HG03135 (cell line): ENCODE measurements around the gene GMNN.
A peak's percentile ranks its signal among the peaks of the same experiment; 100 is the strongest.
"Not testable (repeated sequence)": the region's sequence is repeated elsewhere in the genome, so short reads cannot be mapped to it uniquely, and the experiment has no call there.

Experiments
- ATAC-seq: cut with Tn5 transposase; IDR thresholded peaks from one replicate; pipeline ENCODE4 v1.9.1; 2021; ENCODE audit warnings: mild to moderate bottlenecking, moderate library complexity; ENCODE audit not compliant: unreplicated experiment

Gene GMNN

DNA sequence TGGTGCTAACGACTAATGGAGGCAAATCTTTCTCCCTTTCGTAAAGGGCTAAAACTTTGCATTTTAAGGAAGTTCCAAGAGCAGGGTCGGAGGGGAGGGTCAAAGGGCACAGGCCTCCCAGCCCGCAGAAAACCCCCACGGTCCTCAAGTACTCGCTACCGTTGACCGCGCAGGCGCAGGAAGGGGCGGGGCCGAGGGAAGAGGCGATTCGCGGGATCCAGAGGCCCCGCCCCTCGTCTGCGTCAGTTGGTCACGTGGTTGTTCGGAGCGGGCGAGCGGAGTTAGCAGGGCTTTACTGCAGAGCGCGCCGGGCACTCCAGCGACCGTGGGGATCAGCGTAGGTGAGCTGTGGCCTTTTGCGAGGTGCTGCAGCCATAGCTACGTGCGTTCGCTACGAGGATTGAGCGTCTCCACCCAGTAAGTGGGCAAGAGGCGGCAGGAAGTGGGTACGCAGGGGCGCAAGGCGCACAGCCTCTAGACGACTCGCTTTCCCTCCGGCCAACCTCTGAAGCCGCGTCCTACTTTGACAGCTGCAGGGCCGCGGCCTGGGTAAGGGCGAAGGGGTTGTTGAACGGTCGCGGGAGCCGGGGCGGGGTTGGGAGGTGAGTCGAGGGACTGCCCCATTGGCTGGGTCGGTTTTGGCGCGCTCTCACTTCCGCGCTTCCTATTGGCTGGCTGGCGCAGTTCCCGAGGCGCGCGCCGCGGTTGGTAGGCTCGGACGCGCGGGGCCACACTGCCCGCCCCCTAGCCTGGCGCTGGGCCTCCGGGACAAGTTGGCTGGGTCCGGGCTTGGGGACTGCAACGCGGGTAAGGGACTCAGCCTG lies at the start of gene GMNN:
Gene GMNN, plus strand, starts transcription at position 242 of the 824 bp plus-strand sequence. CDS start 2,310 bp downstream, outside the sequence.
- ATAC-seq = peak; percentile 91

DNA sequence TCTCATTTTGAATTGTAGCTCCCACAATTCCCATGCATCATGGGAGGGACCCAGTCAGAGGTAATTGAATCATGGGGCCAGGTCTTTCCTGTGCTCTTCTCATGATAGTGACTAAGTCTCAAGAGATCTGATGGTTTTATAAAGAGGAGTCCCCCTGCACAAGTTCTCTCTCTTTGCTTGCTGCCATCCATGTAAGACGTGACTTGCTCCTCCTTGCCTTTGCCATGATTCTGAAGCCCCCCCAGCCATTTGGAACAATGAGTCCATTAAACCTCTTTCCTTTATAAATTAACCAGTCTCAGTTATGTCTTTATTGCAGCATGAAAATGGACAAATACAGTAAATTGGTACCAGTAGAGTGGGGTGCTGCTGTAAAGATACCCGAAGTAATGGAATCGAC lies 44.1 kb upstream of the GMNN start:
- not testable (repeated sequence) for ATAC-seq

DNA sequence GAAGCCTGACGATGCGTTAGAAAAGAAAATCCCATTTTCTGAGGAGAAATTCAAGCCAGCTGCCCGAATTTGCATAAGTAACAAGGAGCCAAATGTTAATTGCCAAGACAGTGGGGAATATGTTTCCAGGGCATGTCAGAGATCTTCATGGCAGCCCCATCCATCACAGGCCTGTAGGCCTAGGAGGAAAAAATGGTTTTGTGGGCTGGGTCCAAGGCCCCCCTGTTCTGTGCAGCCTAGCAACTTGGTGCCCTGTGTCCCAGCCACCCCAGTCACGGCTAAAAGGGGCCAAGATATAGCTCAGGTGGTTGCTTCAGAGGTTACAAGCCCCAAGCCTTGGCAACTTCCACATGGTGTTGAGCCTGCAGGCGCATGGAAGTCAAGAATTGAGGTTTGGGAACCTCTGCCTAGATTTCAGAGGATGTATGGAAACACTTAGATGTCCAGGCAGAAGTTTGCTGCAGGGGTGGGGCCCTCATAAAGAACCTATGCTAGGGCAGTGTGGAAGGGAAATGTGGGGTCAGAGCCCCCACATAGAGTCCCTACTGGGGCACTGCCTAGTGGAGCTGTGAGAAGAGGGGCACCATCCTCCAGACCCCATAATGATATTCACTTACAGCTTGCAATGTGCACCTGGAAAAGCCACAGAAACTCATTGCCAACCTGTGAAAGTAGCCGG lies 43.1 kb upstream of the GMNN start:
- not testable (repeated sequence) for ATAC-seq

DNA sequence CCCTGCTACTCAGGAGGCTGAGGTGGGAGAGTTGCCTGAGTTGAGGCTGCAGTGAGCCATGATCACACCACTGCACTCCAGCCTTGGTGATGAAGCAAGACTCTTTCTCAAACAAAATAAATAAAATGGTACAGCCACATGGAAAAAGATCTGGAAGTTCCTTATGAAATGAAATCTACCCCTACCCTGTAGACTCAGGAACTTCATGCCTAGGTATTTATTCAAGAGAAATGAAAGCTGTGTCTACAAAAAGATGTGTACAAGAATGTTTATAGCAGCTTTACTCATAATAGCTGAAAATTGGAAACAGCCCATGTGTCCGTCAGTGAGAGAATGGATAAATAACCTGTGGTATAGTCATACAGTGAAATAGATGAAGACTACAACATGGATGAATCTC lies 40.6 kb upstream of the GMNN start:
- no peak for ATAC-seq

DNA sequence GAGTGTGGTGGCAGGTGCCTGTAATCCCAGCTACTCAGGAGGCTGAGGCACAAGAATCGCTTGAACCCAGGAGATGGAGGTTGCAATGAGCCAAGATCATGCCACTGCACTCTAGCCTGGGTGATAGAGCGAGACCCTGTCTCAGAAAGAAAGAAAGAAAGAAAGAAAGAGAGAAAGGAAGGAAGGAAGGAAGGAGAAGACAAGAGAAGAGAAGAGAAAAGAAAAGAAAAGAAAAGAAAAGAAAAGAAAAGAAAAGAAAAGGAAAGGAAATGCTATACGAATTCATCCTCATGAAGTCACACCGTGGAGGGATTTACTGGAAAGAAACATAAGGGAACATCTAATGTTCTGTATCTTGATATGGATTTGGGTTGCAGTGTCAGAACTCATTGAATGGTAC lies 40.0 kb upstream of the GMNN start:
- ATAC-seq = not testable (repeated sequence)

DNA sequence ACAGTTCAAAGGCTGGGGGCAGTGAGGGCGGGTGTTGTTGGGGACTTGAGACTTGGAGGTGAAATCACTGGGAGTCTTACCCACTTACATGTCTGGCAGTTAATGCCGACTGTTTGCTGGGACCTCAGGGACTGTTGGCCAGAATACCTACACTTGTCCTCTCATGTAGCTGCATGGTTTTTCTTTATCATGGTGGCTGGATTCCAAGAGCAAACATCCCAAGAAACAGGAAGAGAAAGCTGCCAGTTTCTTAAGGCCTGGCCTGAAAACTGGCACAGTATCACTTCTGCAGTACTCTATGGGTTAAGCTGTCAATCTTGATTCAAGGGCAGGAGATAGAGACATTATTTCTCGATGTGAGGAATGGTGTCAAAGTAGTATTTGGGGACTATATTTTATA lies 36.0 kb upstream of the GMNN start:
- no peak for ATAC-seq

DNA sequence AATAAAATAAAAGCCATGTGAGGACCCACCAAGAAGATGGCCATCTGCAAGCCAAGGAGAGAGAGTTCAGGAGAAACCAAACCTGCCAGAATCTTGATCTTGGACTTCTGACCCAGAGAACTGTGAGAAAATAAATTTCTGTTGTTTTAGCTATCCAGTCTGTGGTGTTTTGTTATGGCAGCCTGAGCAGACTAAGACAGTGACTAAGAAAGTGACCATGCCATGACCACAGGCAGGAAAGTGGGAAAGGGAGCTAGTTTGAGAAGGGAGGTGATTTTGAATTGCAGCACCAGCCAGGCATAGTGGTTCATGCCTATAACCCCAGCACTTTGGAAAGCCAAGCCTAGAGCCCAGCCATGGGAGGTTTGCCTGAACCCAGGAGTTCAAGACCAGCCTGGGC lies 33.9 kb upstream of the GMNN start:
- ATAC-seq = no peak

DNA sequence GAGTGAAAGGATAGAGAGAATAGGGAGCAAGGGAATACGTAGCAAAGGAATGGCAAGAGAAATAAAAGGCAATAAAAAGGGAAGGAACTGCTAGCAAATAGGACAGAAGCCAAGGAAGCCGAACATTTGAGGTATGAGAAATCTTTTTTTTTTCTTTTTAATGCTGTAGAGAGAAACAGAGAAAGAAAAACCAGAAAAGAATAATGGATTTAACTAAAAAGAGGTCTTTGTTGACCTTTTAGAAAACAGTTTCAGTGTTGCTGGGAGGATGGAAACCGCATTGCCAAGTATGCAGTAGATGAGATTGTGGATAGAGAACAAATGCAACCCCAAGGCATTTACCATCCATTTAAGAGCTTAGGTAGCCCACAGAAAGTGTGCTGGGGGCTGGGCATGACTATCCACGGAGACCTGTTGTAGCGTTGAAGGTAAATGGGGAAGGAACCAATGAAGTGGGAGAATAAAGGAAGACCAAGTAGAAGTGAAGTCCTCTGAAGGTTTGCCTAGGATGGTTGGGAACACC lies 32.5 kb upstream of the GMNN start:
- no peak for ATAC-seq

DNA sequence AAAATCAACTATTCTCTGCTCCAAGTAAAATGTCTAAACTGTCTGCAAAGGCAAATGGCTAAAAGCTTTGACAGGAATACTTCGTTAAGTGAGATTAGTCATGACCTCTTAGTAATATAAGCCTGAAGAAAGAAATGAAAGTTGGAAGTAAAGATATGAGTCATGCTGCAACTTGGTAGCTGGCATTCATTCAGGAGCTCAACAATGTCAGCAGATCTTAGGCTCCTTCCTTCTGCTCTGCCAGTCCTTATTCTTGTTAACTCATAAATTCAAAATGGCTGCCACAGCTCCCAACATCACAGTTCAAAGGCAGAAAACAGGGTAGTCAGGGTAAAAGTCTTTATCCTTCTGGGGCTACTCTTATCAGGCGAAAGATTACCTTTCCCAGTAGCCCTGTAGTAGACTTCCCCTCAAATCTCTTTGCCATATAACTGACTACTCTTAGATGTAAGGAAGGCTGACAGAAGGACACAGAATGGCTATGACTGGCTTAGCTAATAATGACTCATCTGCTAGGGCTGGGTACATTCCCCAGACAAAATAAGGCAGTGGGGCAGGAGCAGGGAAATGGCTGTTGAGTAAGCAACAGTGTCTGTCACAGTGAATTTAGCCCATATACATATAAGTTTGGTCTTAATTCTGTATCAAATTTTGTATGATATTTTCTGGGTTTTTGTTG lies 31.3 kb upstream of the GMNN start:
- ATAC-seq = peak; percentile 72

DNA sequence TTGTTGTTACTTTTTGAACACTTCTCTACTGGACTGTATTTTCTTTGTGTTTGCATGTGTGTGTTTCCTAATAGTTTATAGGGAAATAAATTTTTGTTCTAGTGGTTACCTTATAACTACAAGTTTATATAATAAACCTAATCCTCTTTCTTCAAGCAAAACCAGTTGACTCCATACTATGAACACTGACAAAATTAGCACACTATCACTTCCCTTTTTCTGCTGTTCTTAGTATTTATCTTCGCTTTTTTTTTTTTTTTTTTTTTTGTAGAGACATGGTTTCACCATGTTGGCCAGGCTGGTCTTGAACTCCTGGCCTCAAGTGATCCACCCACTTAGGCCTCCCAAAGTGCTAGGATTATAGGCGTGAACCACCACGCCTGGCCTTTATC lies 30.8 kb upstream of the GMNN start:
- peak; percentile 56 for ATAC-seq

DNA sequence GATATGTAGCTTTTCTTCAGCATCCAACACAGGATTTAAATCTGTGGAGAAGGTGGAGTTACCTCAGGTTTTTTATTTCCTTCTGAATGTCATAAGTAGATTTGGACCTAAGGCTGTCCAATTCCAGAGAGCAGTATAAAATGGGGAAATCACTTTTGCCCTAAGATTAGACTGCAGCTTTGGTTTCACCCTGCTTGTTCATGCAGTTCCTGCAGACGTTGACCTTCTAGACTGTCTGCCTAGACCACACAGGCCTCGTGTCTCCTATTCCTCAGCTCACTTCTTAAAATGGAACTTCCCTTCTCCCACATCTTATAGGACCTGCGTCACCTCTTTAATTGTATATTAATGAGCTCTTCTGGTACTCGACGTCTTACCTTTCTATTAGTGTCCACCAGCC lies 29.8 kb upstream of the GMNN start:
- ATAC-seq = no peak

DNA sequence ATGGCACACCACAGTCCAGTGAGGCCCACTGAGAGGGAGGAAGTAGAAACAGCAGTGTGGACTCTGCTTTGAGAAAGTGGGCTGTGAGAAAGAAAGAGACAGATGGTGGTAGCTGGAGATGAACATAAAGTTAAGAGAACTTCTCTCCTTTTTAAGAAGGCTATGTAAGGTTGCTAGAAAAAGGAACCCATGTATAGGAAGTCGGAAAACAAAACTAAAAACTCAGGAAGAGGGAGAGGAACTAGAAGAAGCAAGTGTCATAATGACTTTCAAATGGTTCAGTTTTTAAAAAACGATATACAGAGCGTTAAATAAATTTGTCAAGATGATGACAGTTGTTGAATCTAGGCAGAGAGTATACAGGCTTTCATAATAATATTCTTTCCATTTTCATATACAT lies 25.4 kb upstream of the GMNN start:
- ATAC-seq = no peak

DNA sequence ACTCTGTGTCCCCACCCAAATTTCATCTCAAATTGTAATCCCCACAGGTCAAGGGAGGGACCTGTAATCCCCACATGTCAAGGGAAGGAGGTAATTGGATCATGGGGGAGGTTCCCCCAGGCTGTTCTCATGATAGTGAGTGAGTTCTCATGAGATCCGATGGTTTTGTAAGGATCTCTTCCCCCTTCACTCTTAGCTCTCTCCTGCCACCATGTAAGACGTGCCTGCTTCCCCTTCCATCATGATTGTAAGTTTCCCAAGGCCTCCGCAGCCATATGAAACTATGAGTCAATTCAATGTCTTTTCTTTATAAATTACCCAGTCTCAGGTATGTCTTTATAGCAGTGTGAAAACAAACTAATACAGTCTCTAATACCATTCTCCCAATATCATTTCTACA lies 23.9 kb upstream of the GMNN start:
- not testable (repeated sequence) for ATAC-seq

DNA sequence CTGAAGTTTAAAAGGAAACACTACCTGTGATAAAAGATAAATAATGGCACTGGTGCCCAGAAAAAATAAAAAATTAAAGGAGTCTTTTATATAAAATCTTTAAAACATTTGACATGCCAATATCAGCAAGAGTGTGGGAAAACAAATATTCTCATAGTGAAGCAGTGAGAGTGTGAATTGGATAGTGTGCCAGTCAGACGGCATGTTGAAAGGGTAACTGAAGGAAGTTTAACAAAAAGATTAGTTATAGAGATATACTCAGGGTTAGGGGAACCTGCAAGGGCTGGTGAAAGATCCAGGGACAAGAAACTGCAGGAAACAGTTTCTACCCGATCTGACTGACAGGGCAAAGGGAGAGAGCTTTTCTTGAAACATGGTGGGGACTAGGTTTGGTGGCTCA lies 22.2 kb upstream of the GMNN start:
- no peak for ATAC-seq

DNA sequence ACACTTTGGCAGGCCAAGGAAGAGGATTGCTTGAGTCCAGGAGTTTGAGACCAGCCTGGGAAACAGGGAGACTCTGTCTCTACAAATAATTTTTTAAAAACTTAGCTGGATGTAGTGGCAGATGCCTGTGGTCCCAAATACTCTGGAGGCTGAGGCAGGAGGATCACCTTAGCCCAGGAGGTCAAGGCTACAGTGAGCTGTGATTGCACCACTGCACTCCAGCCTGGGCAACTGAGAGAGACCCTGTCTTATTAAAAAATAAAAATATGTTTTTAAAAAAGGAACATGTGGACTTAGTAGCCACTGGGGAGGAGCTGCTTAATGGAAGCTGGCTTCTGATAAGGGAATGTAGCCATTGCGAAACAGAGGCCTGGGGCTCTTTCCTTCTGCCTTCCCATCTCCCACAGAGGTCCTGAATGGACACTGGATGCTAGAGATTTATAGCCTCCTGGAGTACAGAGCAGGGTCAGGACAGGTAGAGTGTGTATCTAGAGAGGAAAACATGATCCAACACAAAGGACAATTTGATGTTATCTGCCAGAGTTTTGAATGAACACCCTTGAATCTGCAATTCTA lies 21.7 kb upstream of the GMNN start:
- ATAC-seq = no peak

DNA sequence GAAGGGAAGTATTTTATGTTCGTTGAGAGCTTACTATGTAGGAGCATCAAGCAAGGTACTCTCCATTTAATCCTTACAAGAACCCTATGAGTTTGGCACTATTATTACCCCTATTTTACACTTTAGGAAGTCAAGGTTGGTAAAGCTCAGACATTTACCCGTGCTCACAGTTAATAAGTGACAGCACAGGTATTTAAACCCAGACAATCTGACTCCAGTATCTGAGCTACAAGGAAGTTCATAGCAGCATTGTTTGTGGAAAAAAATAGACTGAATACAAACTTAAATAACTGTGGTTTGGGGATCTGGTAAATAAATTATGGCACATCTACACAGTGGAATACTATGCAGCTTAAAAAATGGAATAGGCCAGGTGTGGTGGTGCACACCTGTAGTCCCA lies 21.2 kb upstream of the GMNN start:
- ATAC-seq = no peak

DNA sequence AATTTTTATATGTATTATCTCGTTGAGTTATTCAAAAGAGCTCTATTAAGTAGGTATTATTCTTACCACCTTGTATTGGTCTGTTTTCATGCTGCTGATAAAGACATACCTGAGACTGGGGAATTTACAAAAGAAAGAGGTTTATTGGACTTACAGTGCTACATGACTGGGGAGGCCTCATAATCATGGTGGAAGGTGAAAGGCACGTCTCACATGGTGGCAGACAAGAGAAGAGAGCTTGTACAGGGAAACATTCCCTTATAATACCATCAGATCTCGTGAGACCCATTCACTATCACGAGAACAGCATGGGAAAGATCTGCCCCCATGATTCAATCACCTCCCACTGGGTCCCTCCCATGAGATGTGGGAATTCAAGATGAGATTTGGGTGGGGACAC lies 20.4 kb upstream of the GMNN start:
- not testable (repeated sequence) for ATAC-seq

DNA sequence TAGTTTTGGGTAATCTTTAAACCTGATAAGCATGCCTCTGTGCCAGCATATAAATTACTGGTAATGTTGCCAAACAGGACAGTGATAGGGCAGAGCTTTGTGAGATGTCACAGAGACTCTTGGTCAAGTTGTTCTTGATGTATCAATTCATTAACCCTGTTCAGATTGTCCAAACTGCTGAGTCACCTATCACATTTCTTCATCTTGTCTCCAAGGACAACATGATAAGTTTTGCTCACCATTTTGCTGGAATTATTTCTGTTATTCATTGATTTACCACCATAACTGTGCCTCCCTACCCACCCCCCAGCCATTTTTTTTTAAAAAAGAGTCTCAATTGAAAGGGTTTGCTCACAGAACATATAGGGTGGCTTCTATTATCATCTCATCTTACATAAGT lies 19.5 kb upstream of the GMNN start:
- no peak for ATAC-seq

DNA sequence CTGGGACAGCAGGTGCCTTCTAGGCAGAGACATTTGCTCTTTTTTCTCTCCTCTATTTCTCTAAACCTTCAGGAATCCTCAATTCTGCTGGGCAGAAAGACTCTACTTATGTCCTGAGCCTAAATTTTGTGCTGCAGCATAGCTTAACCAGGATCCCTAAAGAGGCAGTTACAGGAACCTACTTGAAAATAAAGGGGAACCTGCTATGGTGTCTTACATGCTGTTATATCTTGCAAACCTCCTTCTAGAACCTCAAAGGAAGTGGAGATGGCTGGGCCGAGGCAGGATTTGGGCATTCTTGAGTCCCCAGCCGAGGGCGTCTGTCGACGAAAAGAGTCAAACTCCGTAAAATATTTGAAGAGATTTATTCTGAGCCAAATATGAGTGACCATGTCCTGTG lies 17.1 kb upstream of the GMNN start:
- ATAC-seq = no peak

DNA sequence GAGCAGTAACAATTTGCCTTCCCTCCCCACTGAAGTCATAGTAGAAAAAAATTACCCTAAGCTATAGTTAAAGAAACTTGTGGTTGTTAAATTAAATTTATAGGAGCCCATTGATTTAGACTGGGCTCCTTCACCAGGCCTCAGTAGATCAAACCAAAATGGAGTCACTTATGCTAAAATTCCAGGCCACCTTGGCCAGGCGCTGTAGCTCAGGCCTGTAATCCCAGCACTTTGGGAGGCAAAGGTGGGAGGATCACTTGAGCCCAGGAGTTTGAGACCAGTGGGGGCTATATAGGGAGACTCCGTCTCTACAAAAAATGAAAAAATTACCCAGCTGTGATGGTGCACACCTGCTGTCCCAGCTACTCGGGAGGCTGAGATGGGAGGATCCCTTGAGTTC lies 15.0 kb upstream of the GMNN start:
- ATAC-seq = no peak

DNA sequence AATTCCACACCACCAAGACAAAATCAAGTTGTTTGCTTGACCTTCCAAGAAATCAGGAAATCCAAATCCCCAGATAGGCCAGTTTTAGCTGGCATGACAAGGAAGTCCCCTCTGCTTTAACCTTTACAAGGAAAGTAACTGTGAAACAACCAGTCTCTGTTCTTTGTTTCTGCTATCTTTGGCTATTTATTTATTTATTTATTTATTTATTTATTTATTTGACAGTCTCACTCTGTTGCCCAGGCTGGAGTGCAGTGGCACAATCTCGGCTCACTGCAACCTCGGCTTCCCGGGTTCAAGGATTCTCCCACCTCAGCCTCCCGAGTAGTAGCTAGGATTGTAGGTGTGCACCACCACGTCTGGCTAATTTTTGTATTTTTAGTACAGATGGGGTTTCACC lies 14.5 kb upstream of the GMNN start:
- no peak for ATAC-seq
